Liver (tissue), 9 donors: ENCODE results near the gene ALPP. TPM values are rescaled to one million over a fixed set of nuclear protein-coding genes. Genes with fewer than 3 reads are reported as not detected.

Source experiments
- DNase-seq: peaks from one replicate; pipeline ENCODE4 v3.0.0-alpha.2; 2017; ENCODE audit warnings: low spot score
- H3K27ac ChIP-seq, 2 donors: one replicate each; pipeline ENCODE4 v1.7.0; 2013; ENCODE audit warnings: inconsistent platforms in 2 of 2, low read length in 2 of 2, control low read depth in 1 of 2, low read depth in 1 of 2, mild to moderate bottlenecking in 1 of 2
- H3K27me3 ChIP-seq, 4 donors: one replicate each; pipeline versions ENCODE4 v1.6.1 to v1.7.0; 2013; ENCODE audit warnings: low read length in 3 of 4, inconsistent platforms in 1 of 4, mild to moderate bottlenecking in 1 of 4, moderate library complexity in 1 of 4; ENCODE audit not compliant: control insufficient read depth in 4 of 4, insufficient read depth in 4 of 4
- H3K36me3 ChIP-seq, 4 donors: one replicate each; pipeline versions ENCODE4 v1.6.1 to v1.7.0; 2013; ENCODE audit warnings: low read length in 3 of 4, mild to moderate bottlenecking in 3 of 4, low read depth in 1 of 4, moderate library complexity in 1 of 4; ENCODE audit not compliant: control insufficient read depth in 4 of 4, insufficient read depth in 3 of 4
- H3K4me1 ChIP-seq, 4 donors: one replicate each; pipeline versions ENCODE4 v1.6.1 to v1.7.0; 2013; ENCODE audit warnings: low read length in 3 of 4, mild to moderate bottlenecking in 3 of 4, moderate library complexity in 1 of 4; ENCODE audit not compliant: control insufficient read depth in 4 of 4, insufficient read depth in 4 of 4
- H3K4me3 ChIP-seq, 3 donors: one replicate each; pipeline versions ENCODE4 v1.6.1 to v1.7.0; 2013; ENCODE audit warnings: low read length in 3 of 3, control low read depth in 1 of 3, low read depth in 1 of 3, mild to moderate bottlenecking in 1 of 3
- H3K9ac ChIP-seq, 2 donors: one replicate each; pipeline ENCODE4 v1.7.0; 2013; ENCODE audit warnings: low read length in 2 of 2, mild to moderate bottlenecking in 2 of 2, moderate library complexity in 2 of 2, control low read depth in 1 of 2, low read depth in 1 of 2
- H3K9me3 ChIP-seq, 4 donors: one replicate each; pipeline versions ENCODE4 v1.6.1 to v1.7.0; 2013; ENCODE audit warnings: low read length in 3 of 4; ENCODE audit not compliant: control insufficient read depth in 4 of 4
- ATF3 ChIP-seq: IDR thresholded peaks from 2 replicates; pipeline ENCODE4 v1.6.1; 2016; ENCODE audit warnings: antibody characterized with exemption
- CTCF ChIP-seq: fragments of 150-350 bp; IDR thresholded peaks from 2 replicates; pipeline ENCODE4 v1.5.1; 2017; ENCODE audit warnings: improper control_type of control experiment, low read depth, low read length; ENCODE audit not compliant: missing input control
- EGR1 ChIP-seq, 2 donors: IDR thresholded peaks; 2 replicates each; pipeline ENCODE4 v1.6.1; 2016 to 2018; ENCODE audit warnings: antibody characterized with exemption in 2 of 2, low read depth in 2 of 2
- FOXA1 ChIP-seq: IDR thresholded peaks from 2 replicates; pipeline ENCODE4 v1.6.1; 2016; ENCODE audit warnings: antibody characterized with exemption
- FOXA2 ChIP-seq: IDR thresholded peaks from 2 replicates; pipeline ENCODE4 v1.6.1; 2016; ENCODE audit warnings: antibody characterized with exemption
- GABPA ChIP-seq, 2 donors: IDR thresholded peaks in 1 of 2; conservative IDR thresholded peaks in 1 of 2; 2 replicates each; pipeline ENCODE4 v1.6.1; 2016; ENCODE audit warnings: antibody characterized with exemption in 2 of 2, mild to moderate bottlenecking in 1 of 2, moderate library complexity in 1 of 2
- HNF4G ChIP-seq: IDR thresholded peaks from 2 replicates; pipeline ENCODE4 v1.6.1; 2016; ENCODE audit warnings: antibody characterized with exemption
- JUND ChIP-seq, 2 donors: IDR thresholded peaks; 2 replicates each; pipeline ENCODE4 v1.6.1; 2016; ENCODE audit warnings: antibody characterized with exemption in 2 of 2
- MAX ChIP-seq: IDR thresholded peaks from 2 replicates; pipeline ENCODE4 v1.6.1; 2016; ENCODE audit warnings: antibody characterized with exemption
- NR2F2 ChIP-seq: IDR thresholded peaks from 2 replicates; pipeline ENCODE4 v1.6.1; 2016; ENCODE audit warnings: antibody characterized with exemption
- RAD21 ChIP-seq, 2 donors: IDR thresholded peaks; 2 replicates each; pipeline ENCODE4 v1.6.1; 2016; ENCODE audit warnings: antibody characterized with exemption in 2 of 2, mild to moderate bottlenecking in 2 of 2
- REST ChIP-seq: IDR thresholded peaks from 2 replicates; pipeline ENCODE4 v1.6.1; 2016; ENCODE audit warnings: antibody characterized with exemption, mild to moderate bottlenecking
- RXRA ChIP-seq, 2 donors: IDR thresholded peaks; 2 replicates each; pipeline ENCODE4 v1.6.1; 2017 to 2018; ENCODE audit warnings: antibody characterized with exemption in 2 of 2, mild to moderate bottlenecking in 1 of 2
- SP1 ChIP-seq: IDR thresholded peaks from 2 replicates; pipeline ENCODE4 v1.6.1; 2018; ENCODE audit warnings: antibody characterized with exemption, mild to moderate bottlenecking
- TAF1 ChIP-seq: conservative IDR thresholded peaks from 2 replicates; pipeline ENCODE4 v1.6.1; 2016; ENCODE audit warnings: antibody characterized with exemption, mild to moderate bottlenecking
- ZBTB33 ChIP-seq: IDR thresholded peaks from 2 replicates; pipeline ENCODE4 v1.6.1; 2016; ENCODE audit warnings: antibody characterized with exemption
- WGBS: extraction: QIAGEN DNeasy Blood & Tissue Kit; methylation state at CpG from one replicate; pipeline ENCODE4 v1.1.7; 2013; 5-methylcytosine and 5-hydroxymethylcytosine counted together
- polyA plus RNA-seq, 2 donors: library from polyadenylated mRNA; stranded (reverse) in 1 of 2; unstranded in 1 of 2; fragments of 200-250 nt in 1 of 2; fragments of >200 nt in 1 of 2; fragmentation: Nextera tagmentation in 1 of 2; extraction: Ambion mirVana in 1 of 2; gene quantifications; one replicate each; pipeline versions ENCODE4 v1.2.1 to v1.2.3, GENCODE V29; 2013 to 2015
- total RNA-seq, 2 donors: library from RNA; depleted of rRNA; stranded (reverse); fragments of >200 nt; gene quantifications; one replicate each; pipeline ENCODE4 v1.2.3, GENCODE V29; 2014
- donor health status: healthy.
- donor health status: healthy.
- donor health status: healthy.
- donor health status: healthy.
- donor health status: healthy.

ALPP gene
- total and polyA plus RNA-seq, 4 donors, result not detected

GRCh38 chr2:232402518-232402917 is 24.0 kb downstream of the ALPP start (continued):
- TF ChIP-seq RXRA (IDR thresholded peaks at IDR 0.05) (no peak), SP1 (no peak)

GRCh38 chr2:232405943-232406510 is 27.5 kb downstream of the ALPP start:
- Histone ChIP-seq H3K9me3 (no peaks in the 10 kb centered on the region), H3K27me3 (no peaks in the 10 kb centered on the region), H3K27ac (no peak overlapping the region), H3K4me1 (no peaks in the 10 kb centered on the region), H3K4me3 (no peak overlapping the region), H3K36me3 (no peaks in the 10 kb centered on the region), H3K9ac (no peak overlapping the region)
- TF ChIP-seq CTCF (no peak), ZBTB33 (no peak), SP1 (no peak), RAD21 (IDR thresholded peaks at IDR 0.05) (no peak), RXRA (IDR thresholded peaks at IDR 0.05) (no peak), FOXA2 (no peak), EGR1 (IDR thresholded peaks at IDR 0.05; ENCODE audit: low read depth in 2 of 2) (no peak), MAX (no peak), HNF4G (no peak), ATF3 (no peak), GABPA (IDR thresholded peaks at IDR 0.05 in 1 of 2, conservative IDR thresholded peaks at IDR 0.05 in 1 of 2) (no peak), TAF1 (no peak), REST (no peak), NR2F2 (no peak), JUND (IDR thresholded peaks at IDR 0.05) (no peak), FOXA1 (no peak)
- 95% methylated on average over 11 of the region's 11 CpGs for WGBS
- DNase-seq, result no peak
